HepG2 (cell line): ENCODE results near the gene ACBD5. TPM values are rescaled to one million over a fixed set of nuclear protein-coding genes. Genes with fewer than 3 reads are reported as not detected.

Experiments used
- ARNT ChIP-seq: fragments of 450-650 bp; IDR thresholded peaks from 2 replicates; pipeline ENCODE4 v1.6.1; 2017
- BHLHE40 ChIP-seq: IDR thresholded peaks from 2 replicates; pipeline ENCODE4 v1.6.1; 2011; ENCODE audit warnings: low read length, improper control_type of control experiment
- FOSL2 ChIP-seq: sonication (generic); formaldehyde crosslinking; IDR thresholded peaks from 2 replicates; pipeline ENCODE4 v1.4.0; 2020; ENCODE audit warnings: missing genetic modification reagents
- GATAD1 ChIP-seq: IDR thresholded peaks from 2 replicates; pipeline ENCODE4 v1.6.1; 2016; ENCODE audit warnings: missing genetic modification reagents, missing compliant biosample characterization
- KDM5B ChIP-seq: sonication (generic); formaldehyde crosslinking; IDR thresholded peaks from 2 replicates; pipeline ENCODE4 v1.4.0; 2020; ENCODE audit warnings: missing genetic modification reagents, mild to moderate bottlenecking, borderline replicate concordance
- MTF2 ChIP-seq: sonication (generic); formaldehyde crosslinking; IDR thresholded peaks from 2 replicates; pipeline ENCODE4 v1.5.0; 2020; ENCODE audit warnings: missing genetic modification reagents, borderline replicate concordance
- MXD4 ChIP-seq: IDR thresholded peaks from 2 replicates; pipeline ENCODE4 v1.6.1; 2016; ENCODE audit warnings: mild to moderate bottlenecking, missing biosample characterization, missing genetic modification reagents
- NCOA5 ChIP-seq: sonication (generic); formaldehyde crosslinking; IDR thresholded peaks from 2 replicates; pipeline ENCODE4 v1.4.0; 2020; ENCODE audit warnings: missing genetic modification reagents
- NKX3-1 ChIP-seq: sonication (generic); formaldehyde crosslinking; IDR thresholded peaks from 2 replicates; pipeline ENCODE4 v1.5.0; 2020; ENCODE audit warnings: missing genetic modification reagents
- PCBP1 ChIP-seq: fragments of 200-400 bp; formaldehyde crosslinking; IDR thresholded peaks from 2 replicates; pipeline ENCODE4 v1.6.1; 2017; ENCODE audit warnings: mild to moderate bottlenecking, low read depth, low read length, borderline replicate concordance
- PRMT3 ChIP-seq: sonication (generic); formaldehyde crosslinking; IDR thresholded peaks from 2 replicates; pipeline ENCODE4 v1.8.1; 2022; ENCODE audit warnings: low read depth, mild to moderate bottlenecking, moderate library complexity, missing genetic modification reagents, borderline replicate concordance
- PTBP1 ChIP-seq: fragments of 200-400 bp; formaldehyde crosslinking; IDR thresholded peaks from 2 replicates; pipeline ENCODE4 v1.6.1; 2018; ENCODE audit warnings: low read length, low read depth; ENCODE audit not compliant: poor library complexity, severe bottlenecking
- RFX5 ChIP-seq: IDR thresholded peaks from 2 replicates; pipeline ENCODE4 v1.6.1; 2011; ENCODE audit warnings: low read depth, low read length, improper control_type of control experiment
- SIX1 ChIP-seq: sonication (generic); formaldehyde crosslinking; IDR thresholded peaks from 2 replicates; pipeline ENCODE4 v1.4.0; 2020; ENCODE audit warnings: missing genetic modification reagents, borderline replicate concordance
- SIX4 ChIP-seq: sonication (generic); formaldehyde crosslinking; IDR thresholded peaks from 2 replicates; pipeline ENCODE4 v1.4.0; 2020; ENCODE audit warnings: missing genetic modification reagents
- THYN1 ChIP-seq: sonication (generic); formaldehyde crosslinking; IDR thresholded peaks from 2 replicates; pipeline ENCODE4 v1.8.1; 2023; ENCODE audit warnings: low read depth, mild to moderate bottlenecking, moderate library complexity, missing genetic modification reagents, borderline replicate concordance
- ZFY ChIP-seq: sonication (generic); formaldehyde crosslinking; IDR thresholded peaks from 2 replicates; pipeline ENCODE4 v1.4.0; 2020; ENCODE audit warnings: missing genetic modification reagents
- ZNF234 ChIP-seq: sonication (generic); formaldehyde crosslinking; conservative IDR thresholded peaks from 2 replicates; pipeline ENCODE4 v1.5.1; 2020; ENCODE audit warnings: mild to moderate bottlenecking, missing genetic modification reagents
- ZNF264 ChIP-seq: sonication (generic); formaldehyde crosslinking; IDR thresholded peaks from 2 replicates; pipeline ENCODE4 v1.4.0; 2020; ENCODE audit warnings: missing genetic modification reagents
- ZNF441 ChIP-seq: sonication (generic); formaldehyde crosslinking; IDR thresholded peaks from 2 replicates; pipeline ENCODE4 v1.7.0; 2021; ENCODE audit warnings: missing genetic modification reagents, borderline replicate concordance
- ZSCAN30 ChIP-seq: sonication (generic); formaldehyde crosslinking; IDR thresholded peaks from 2 replicates; pipeline ENCODE4 v1.5.0; 2020; ENCODE audit warnings: mild to moderate bottlenecking, missing genetic modification reagents
- polyA plus RNA-seq, 8 experiments: library from polyadenylated mRNA; depleted of rRNA in 3 of 8; stranded (reverse) in 7 of 8; unstranded in 1 of 8; fragments of >200 nt; fragmentation: Illumina TruSeq in 4 of 8; extraction: Trizol in 4 of 8; gene quantifications; 2 replicates each; pipeline versions ENCODE4 v1.2.1 to v1.2.3, GENCODE V29; 2011 to 2016; ENCODE audit warnings: low read depth in 4 of 8, missing spikeins in 1 of 8, mixed read lengths in 1 of 8; ENCODE audit not compliant: insufficient read depth in 1 of 8
- total RNA-seq, 5 experiments: library from RNA; depleted of rRNA; stranded (reverse); fragments of >200 nt; fragmentation: Illumina TruSeq; extraction: Trizol; gene quantifications; 2 replicates each; pipeline ENCODE4 v1.2.3, GENCODE V29; 2016; ENCODE audit warnings: low read depth in 1 of 5
- TF ChIP-seq, protein P1 (sequence below): sonication (generic); formaldehyde crosslinking; conservative IDR thresholded peaks from 2 replicates; pipeline ENCODE4 v1.4.0; 2020; ENCODE audit warnings: mild to moderate bottlenecking, missing genetic modification reagents, moderate library complexity
- TF ChIP-seq, protein P2 (sequence below): sonication (generic); formaldehyde crosslinking; IDR thresholded peaks from 2 replicates; pipeline ENCODE4 v1.4.0; 2020; ENCODE audit warnings: missing genetic modification reagents
- TF ChIP-seq, protein P3 (sequence below): IDR thresholded peaks from 2 replicates; pipeline ENCODE4 v1.6.1; 2016

Gene ACBD5
- total and polyA plus RNA-seq, 2 of the 13 experiments (the other 11 are each of a cell fraction or from before 2014, with no cell fraction given): 10.3 to 14.8 TPM

DNA sequence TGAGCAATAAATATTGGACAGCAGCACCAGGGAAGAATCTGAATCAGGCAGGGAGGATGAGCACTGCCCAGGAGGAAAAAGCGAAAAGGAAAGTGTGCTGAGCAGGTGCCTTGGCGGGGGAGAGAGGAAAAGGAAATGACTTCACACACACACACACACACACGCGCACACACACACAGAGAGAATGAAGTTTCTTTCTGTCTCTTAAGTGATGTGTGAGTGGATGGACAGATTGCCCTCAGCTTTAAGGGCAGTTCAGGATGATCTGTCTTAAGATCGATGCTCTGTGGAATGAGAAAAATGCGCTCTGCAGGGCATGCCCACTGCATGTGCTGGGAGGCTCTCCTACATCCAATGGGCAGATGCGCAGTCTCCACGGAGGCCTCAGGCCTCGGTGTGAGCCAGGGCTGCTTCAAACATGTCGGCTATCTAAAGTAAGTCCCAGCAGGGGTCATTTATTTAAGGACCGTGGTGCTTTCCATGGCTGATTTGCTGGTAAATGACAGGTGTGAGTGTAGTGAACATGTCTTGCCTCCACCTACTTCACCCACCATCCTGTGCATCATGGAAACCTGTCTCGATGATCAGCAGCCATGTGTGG, 2.5 kb upstream of the ACBD5 start (continued):
- TF ChIP-seq, protein P1, sequence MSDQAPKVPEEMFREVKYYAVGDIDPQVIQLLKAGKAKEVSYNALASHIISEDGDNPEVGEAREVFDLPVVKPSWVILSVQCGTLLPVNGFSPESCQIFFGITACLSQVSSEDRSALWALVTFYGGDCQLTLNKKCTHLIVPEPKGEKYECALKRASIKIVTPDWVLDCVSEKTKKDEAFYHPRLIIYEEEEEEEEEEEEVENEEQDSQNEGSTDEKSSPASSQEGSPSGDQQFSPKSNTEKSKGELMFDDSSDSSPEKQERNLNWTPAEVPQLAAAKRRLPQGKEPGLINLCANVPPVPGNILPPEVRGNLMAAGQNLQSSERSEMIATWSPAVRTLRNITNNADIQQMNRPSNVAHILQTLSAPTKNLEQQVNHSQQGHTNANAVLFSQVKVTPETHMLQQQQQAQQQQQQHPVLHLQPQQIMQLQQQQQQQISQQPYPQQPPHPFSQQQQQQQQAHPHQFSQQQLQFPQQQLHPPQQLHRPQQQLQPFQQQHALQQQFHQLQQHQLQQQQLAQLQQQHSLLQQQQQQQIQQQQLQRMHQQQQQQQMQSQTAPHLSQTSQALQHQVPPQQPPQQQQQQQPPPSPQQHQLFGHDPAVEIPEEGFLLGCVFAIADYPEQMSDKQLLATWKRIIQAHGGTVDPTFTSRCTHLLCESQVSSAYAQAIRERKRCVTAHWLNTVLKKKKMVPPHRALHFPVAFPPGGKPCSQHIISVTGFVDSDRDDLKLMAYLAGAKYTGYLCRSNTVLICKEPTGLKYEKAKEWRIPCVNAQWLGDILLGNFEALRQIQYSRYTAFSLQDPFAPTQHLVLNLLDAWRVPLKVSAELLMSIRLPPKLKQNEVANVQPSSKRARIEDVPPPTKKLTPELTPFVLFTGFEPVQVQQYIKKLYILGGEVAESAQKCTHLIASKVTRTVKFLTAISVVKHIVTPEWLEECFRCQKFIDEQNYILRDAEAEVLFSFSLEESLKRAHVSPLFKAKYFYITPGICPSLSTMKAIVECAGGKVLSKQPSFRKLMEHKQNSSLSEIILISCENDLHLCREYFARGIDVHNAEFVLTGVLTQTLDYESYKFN: no peak
- TF ChIP-seq SIX1 (CRISPR knock-in tag) (no peak), ARNT (no peak), ZFY (CRISPR knock-in tag) (peak; percentile 81), FOSL2 (no peak; the same call in 1 of the 2 replicates), BHLHE40 (peak; percentile 52), ZSCAN30 (CRISPR knock-in tag) (no peak), SIX4 (no peak), THYN1 (CRISPR knock-in tag) (no peak), RFX5 (no peak), ZNF441 (CRISPR knock-in tag) (no peak; the same call in 1 of the 2 replicates), PTBP1 (no peak), PCBP1 (no peak), ZNF264 (CRISPR knock-in tag) (no peak), PRMT3 (no peak), ZNF234 (CRISPR knock-in tag) (no peak), KDM5B (peak; percentile 44; the same call in 1 of the 2 replicates), NKX3-1 (no peak), MXD4 (CRISPR knock-in tag) (peak; percentile 59; the same call in 1 of the 2 replicates), NCOA5 (CRISPR knock-in tag) (no peak), MTF2 (CRISPR knock-in tag) (0 out of 2 replicates have a peak, but pooled peaks have one; percentile 50), GATAD1 (CRISPR knock-in tag) (peak; percentile 81; the same call in 1 of the 2 replicates)
- TF ChIP-seq, protein P2, sequence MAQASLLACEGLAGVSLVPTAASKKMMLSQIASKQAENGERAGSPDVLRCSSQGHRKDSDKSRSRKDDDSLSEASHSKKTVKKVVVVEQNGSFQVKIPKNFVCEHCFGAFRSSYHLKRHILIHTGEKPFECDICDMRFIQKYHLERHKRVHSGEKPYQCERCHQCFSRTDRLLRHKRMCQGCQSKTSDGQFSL (CRISPR knock-in tag): no peak
- TF ChIP-seq, protein P3, sequence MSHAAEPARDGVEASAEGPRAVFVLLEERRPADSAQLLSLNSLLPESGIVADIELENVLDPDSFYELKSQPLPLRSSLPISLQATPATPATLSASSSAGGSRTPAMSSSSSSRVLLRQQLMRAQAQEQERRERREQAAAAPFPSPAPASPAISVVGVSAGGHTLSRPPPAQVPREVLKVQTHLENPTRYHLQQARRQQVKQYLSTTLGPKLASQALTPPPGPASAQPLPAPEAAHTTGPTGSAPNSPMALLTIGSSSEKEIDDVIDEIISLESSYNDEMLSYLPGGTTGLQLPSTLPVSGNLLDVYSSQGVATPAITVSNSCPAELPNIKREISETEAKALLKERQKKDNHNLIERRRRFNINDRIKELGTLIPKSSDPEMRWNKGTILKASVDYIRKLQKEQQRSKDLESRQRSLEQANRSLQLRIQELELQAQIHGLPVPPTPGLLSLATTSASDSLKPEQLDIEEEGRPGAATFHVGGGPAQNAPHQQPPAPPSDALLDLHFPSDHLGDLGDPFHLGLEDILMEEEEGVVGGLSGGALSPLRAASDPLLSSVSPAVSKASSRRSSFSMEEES (CRISPR knock-in tag): no peak
